Effector memory CD4-positive, alpha-beta T cell (primary cell): ENCODE measurements around the gene GHRHR.

ENCODE experiments used
- DNase-seq, 3 donors: peaks; one replicate each; pipeline ENCODE4 v3.0.0-alpha.2; 2020
- H3K27ac ChIP-seq: 2 replicates; pipeline ENCODE4 v1.7.0; 2013; ENCODE audit warnings: mild to moderate bottlenecking, low read length, moderate library complexity; ENCODE audit not compliant: insufficient read depth, poor library complexity, severe bottlenecking
- H3K27me3 ChIP-seq: replicated peaks from 2 replicates; pipeline ENCODE4 v1.7.0; 2013; ENCODE audit warnings: mild to moderate bottlenecking, low read length; ENCODE audit not compliant: insufficient read depth, control insufficient read depth, poor library complexity, severe bottlenecking
- H3K36me3 ChIP-seq: 2 replicates; pipeline ENCODE4 v1.7.0; 2013; ENCODE audit warnings: mild to moderate bottlenecking, low read length, moderate library complexity; ENCODE audit not compliant: control insufficient read depth, insufficient read depth
- H3K4me1 ChIP-seq: 2 replicates; pipeline ENCODE4 v1.7.0; 2013; ENCODE audit warnings: low read length, mild to moderate bottlenecking; ENCODE audit not compliant: control insufficient read depth, insufficient read depth, poor library complexity, severe bottlenecking
- H3K4me3 ChIP-seq: 2 replicates; pipeline ENCODE4 v1.7.0; 2013; ENCODE audit warnings: low read length, low read depth, mild to moderate bottlenecking; ENCODE audit not compliant: insufficient read depth, poor library complexity, severe bottlenecking
- H3K9me3 ChIP-seq: 2 replicates; pipeline ENCODE4 v1.7.0; 2013; ENCODE audit warnings: mild to moderate bottlenecking, low read length, moderate library complexity; ENCODE audit not compliant: control insufficient read depth

The GHRHR gene

DNA sequence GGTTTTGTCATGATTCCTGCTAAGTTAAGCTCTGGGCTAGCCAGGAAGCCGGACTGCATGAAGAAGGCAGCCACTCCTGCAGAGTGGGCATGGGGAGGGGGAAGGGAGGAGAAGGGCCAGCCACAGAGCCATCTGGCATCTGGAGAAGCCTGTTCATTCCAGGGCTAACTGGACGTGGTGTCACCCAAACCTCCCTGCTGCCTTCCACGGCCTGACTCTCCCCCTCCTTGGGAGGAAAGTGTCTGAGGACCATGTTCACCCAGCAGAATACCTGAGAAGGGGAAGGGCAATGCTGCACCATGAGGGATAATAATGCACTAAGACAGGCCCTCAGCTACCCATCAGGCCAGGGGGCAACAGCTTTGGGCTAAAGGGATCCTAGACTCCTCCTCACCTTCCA, 36.7 kb upstream of the GHRHR start:
- H3K9me3 ChIP-seq: no peaks in the 10 kb centered on the region
- no peaks in the 10 kb centered on the region for H3K4me1 ChIP-seq
- DNase-seq: no peak
- peaks cover 2% of the 10 kb centered on the region for H3K27me3 ChIP-seq
- no peak overlapping the region for H3K4me3 ChIP-seq
- no peak overlapping the region for H3K27ac ChIP-seq
- no peaks in the 10 kb centered on the region for H3K36me3 ChIP-seq

DNA sequence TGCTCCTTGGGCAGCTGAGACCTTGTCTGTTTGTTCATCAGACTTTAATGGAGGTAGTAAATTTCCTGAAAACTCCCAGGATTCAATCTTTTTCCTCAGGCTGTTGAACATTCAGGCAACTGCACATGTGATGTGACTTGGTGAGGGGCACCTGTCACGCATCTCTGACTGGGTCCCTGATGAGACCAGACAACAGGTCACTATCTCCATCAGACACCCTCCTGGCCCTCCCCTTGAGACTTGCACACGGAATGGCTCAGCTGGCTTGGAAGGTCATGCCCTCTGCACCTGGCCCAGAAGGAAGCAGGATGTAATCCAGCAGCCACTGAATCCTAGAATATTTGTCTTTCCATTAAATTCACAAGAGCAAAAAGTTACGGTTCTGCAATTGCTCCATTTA, 36.2 kb upstream of the GHRHR start:
- DNase-seq: no peak

DNA sequence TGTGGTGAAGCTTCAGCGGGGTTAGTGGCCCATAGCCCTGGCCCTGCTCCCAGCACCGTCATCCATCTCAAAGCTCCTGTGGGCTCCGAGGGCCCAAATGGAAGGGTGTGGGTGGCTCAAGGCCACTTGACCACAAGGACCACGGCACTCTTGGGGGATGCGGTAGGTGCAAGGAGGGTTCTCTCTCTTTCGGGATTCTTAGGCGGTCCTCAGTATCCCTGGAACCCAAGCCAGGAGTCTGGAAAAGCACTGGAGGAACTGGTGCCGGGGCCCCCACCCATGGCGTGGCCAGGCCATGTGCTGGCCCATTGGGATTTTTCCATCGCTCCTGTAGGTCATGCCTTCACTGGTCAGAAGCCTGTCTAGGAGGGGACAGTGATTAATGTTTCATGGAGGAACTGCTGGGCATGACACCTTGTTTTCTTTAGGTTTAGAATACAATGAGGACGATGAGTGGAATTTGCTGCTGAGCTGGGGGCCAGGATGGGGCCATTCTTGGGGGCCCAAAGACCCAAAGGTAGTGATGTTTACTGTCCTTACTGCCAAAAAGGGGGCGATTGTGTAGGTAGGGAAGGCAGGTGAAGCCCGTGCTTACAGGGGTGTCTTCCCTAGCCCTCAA, 35.4 kb upstream of the GHRHR start:
- H3K4me3 ChIP-seq: no peak overlapping the region

More for the DNA sequence above, 36.2 kb upstream of the GHRHR start:
- H3K27me3 ChIP-seq: peaks cover 2% of the 10 kb centered on the region
- H3K27ac ChIP-seq: no peak overlapping the region
- no peak overlapping the region for H3K4me3 ChIP-seq
- no peaks in the 10 kb centered on the region for H3K36me3 ChIP-seq
- no peaks in the 10 kb centered on the region for H3K4me1 ChIP-seq
- no peaks in the 10 kb centered on the region for H3K9me3 ChIP-seq

DNA sequence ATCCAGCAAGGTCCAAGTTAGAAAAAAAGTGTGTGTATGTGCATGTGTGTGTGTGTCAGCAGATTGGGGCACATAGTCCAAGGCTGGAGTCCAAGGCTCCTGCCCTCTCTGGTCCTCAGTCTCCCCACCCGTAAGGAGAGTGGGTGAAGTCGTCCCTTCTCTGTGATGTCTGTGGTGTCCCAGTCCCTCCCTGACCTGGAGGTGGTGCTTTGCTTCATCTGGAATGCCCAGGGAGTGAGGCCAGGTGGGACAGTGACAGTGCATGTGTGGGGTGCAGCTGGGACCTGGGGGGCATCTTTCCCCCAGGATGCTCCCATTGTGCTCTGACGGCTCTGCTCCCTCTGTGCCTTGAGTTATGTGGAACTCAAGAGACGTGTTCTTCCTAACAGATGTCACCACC, 34.1 kb upstream of the GHRHR start:
- Histone ChIP-seq H3K4me3 (no peak overlapping the region), H3K36me3 (no peaks in the 10 kb centered on the region), H3K27ac (no peak overlapping the region), H3K9me3 (no peaks in the 10 kb centered on the region), H3K27me3 (peaks cover 2% of the 10 kb centered on the region), H3K4me1 (no peaks in the 10 kb centered on the region)
- no peak for DNase-seq

More for the DNA sequence above, 35.4 kb upstream of the GHRHR start:
- Histone ChIP-seq H3K4me1 (no peaks in the 10 kb centered on the region), H3K36me3 (no peaks in the 10 kb centered on the region), H3K27me3 (peaks cover 2% of the 10 kb centered on the region), H3K27ac (no peak overlapping the region), H3K9me3 (no peaks in the 10 kb centered on the region)
- DNase-seq: no peak

DNA sequence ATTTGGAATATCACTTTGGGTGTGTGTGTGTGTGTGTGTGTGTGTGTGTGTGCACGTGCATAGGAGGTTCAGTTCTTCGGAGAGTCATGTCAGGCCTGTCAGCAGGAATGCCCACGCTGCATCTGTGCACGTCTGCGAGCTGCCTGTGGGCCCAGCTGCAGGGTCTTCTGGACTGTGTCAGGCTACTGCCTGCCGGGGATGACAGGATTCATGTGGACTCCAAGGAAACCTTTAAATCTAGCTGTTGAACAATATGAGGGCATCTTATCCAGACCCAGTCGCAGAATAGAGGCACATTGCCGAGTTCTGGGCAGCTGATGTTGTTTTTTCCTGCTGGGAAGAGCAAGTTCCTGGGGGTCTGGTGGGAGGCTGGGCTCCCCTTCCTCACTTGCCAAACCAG, 33.1 kb upstream of the GHRHR start:
- H3K9me3 ChIP-seq: no peaks in the 10 kb centered on the region
- no peak overlapping the region for H3K27ac ChIP-seq
- no peaks in the 10 kb centered on the region for H3K36me3 ChIP-seq
- no peaks in the 10 kb centered on the region for H3K4me1 ChIP-seq
- H3K4me3 ChIP-seq: no peak overlapping the region
- H3K27me3 ChIP-seq: peaks cover 2% of the 10 kb centered on the region
- no peak for DNase-seq

DNA sequence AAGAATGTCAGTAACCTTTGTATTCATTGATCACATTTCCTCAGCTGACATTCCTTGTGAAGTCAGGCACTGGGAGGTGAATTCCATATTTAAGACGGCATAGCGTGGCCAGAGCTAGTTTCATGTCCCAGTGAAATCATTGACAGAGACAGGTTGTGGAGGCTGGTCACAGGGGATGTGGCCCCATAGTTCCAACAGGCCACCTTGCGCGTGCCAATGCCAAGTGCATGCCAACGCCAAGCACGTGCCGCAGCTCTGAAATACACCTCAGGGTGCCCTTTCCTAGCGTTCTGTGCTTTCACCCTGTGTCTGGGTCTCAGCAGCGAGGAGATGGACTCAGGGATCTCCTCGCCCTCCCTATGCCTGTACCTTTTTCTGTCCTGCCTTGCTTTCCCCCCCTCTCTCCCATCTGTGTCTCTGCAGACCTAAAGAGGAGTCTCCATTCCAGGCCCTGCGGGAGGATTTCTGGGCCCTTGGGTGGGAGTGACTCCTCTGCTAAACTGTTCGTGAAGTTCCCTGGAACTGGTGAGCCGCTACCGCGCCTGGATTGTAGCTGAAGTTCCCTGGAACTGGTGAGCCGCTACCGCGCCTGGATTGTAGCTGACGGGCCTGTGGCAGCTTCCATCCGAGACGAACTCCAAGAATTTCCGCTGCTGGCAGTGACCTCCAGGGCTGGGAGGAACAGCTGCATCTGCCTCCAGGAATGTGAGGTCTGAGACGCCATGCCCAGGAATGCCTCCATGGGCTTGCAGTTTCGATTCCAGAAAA, 32.4 kb upstream of the GHRHR start:
- no peak for DNase-seq
- Histone ChIP-seq H3K4me1 (no peaks in the 10 kb centered on the region), H3K36me3 (no peaks in the 10 kb centered on the region), H3K4me3 (no peak overlapping the region), H3K9me3 (no peaks in the 10 kb centered on the region), H3K27ac (no peak overlapping the region), H3K27me3 (peaks cover 2% of the 10 kb centered on the region)

DNA sequence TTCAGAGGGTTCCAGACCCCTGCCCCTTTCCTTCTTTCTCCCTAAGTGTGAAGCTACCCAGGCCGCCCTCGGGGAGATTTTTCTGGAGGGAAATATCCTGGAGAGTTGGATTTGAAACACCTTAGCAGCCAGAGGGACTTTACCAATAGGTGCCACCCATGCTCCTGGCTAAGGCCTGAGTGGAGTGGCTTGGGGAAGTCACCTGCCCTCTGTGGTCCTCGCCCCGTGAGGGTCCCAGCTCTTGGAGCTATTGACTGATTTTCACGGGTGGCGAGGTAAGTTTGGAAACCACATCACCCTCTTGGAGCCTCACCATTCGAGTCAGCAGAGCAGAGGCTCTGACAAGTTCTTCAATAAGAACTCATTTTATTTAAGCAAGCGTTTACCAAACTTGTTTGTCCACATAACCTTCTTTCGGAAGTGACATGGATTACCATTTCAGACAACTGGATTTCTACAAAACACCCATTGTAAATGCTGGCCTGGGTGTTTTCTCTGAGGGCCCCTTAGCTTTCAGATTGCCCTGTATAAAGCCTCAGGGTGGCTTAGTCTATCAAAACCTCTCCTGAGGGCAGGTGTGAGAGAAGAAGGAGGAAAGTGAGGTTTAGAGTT, 31.7 kb upstream of the GHRHR start:
- Histone ChIP-seq H3K27ac (no peak overlapping the region), H3K36me3 (no peaks in the 10 kb centered on the region), H3K27me3 (peaks cover 2% of the 10 kb centered on the region), H3K9me3 (no peaks in the 10 kb centered on the region), H3K4me1 (no peaks in the 10 kb centered on the region), H3K4me3 (no peak overlapping the region)
- no peak for DNase-seq

DNA sequence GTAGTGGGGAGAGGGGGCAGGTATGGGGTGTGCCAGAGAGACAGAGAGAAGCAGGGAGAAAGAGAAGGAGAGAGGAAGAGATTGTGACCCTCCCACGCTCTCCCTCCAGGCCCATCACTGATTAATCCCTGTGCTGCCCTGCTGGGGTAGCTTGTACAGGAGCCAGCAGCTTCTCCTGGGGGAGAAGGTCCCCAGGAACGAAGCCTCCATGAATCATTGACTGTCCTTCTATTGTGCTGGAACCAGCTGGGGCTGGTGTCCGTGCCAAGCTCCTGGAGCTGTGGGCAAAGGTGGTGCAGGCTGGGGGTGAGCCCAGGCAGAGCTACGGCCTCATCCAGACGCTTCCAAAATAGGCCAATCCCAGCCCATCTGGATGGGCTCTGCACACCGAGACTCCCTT, 31.2 kb upstream of the GHRHR start:
- Histone ChIP-seq H3K36me3 (no peaks in the 10 kb centered on the region), H3K27ac (no peak overlapping the region), H3K9me3 (no peaks in the 10 kb centered on the region), H3K4me1 (no peaks in the 10 kb centered on the region), H3K27me3 (peaks cover 2% of the 10 kb centered on the region), H3K4me3 (no peak overlapping the region)
- no peak for DNase-seq

DNA sequence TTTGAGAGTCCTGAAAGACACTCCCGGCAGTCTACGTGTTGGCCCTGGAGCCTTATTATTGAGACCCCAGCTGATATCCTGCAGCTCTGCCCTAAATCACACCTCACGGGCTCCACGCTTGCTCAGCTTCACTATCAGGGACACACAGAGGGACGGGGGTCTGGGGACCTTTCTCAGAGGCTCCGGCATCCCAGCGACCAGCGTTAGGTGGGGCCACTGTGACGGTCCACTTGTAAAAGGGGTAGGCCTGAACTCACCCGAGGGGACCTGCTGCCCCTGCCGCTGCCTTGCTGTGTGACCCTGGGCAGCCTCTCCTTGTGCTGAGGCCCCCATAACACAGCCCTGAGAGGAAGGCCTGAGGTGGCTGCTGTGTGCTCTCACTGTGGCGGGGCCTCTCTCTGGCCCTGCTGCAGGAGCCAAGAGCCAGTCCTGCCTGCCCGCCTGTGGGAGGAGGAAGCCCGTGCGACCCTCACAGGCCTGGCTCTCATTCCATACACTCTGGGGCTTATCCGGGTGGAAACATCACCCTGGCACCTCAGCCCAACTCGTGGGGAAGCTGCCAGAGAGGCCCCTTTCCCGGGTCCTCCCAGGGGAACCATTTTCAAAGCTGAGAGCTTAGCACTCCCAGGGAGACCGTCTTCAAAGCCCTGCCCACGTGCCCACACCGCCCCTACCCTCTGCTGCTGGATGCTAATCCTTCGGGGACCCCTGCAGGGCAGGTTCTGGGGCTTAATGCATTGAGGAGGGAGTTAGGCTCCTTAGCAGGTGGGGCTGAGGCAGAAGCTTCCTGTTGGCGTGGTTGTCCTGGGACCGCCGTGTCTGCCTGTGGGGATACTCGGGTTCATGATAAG, 30.4 kb upstream of the GHRHR start:
- Histone ChIP-seq H3K9me3 (no peaks in the 10 kb centered on the region), H3K36me3 (no peaks in the 10 kb centered on the region), H3K27me3 (peaks cover 2% of the 10 kb centered on the region), H3K4me3 (no peak overlapping the region), H3K4me1 (no peaks in the 10 kb centered on the region), H3K27ac (no peak overlapping the region)
- DNase-seq: no peak
